ENCODE data around the gene HLA-DMA. TPM values are rescaled to one million over a fixed set of nuclear protein-coding genes. Genes with fewer than 3 reads are reported as not detected.

Gene HLA-DMA
- total and polyA plus RNA-seq, 9 of the 15 experiments (the other 6 are each of a cell fraction or from before 2014, with no cell fraction given): 0.13 to 0.83 (median 0.51) TPM

GRCh38 chr6:32945953-32946352 lies 6.9 kb downstream of the HLA-DMA start:
- no peak overlapping the region for H3K9ac ChIP-seq (ENCODE audit: insufficient read depth in 1 of 2, low read depth in 2 of 2, low read length in 2 of 2)
- in situ Hi-C loops (cut with MboI): no loop called here

More at GRCh38 chr6:32945953-32946352, 6.9 kb downstream of the HLA-DMA start:
- no peaks in the 10 kb centered on the region for H3K4me1 ChIP-seq (replicated peaks in 1 of 2; ENCODE audit: control insufficient read depth in 2 of 2, insufficient read depth in 2 of 2, low read length in 2 of 2)
- no peaks in the 10 kb centered on the region for H3K9me3 ChIP-seq (replicated peaks; ENCODE audit: control insufficient read depth, insufficient read depth, low read depth, low read length)
- intact Hi-C loops (cut with micrococcal nuclease): loop anchor here (5.0 kb wide), 1 partner anchor 59 kb away; no protein-coding TSS in a partner anchor
- ChIA-PET CTCF (ENCODE audit: low intra/inter-chr PET ratio) (no interaction called here), POLR2A (no interaction called here)
- H3K4me2 ChIP-seq (ENCODE audit: insufficient read depth, low read length): no peak overlapping the region
- no peaks in the 10 kb centered on the region for H3K79me2 ChIP-seq (ENCODE audit: control insufficient read depth, insufficient read depth, low read length)
- DNase-seq (ENCODE audit: extremely low read depth in 1 of 4, low spot score in 3 of 4): no peak
- H4K20me1 ChIP-seq (replicated peaks; ENCODE audit: control insufficient read depth, insufficient read depth, low read length): no peaks in the 10 kb centered on the region
- H3K36me3 ChIP-seq (ENCODE audit: control insufficient read depth, insufficient read depth, low read length): no peaks in the 10 kb centered on the region
- BruUV-seq (replicated peaks): no TSS peak
- no peak overlapping the region for H3K27ac ChIP-seq (ENCODE audit: extremely low read depth, low read depth, low read length)
- H3K27me3 ChIP-seq (ENCODE audit: control insufficient read depth in 2 of 2, insufficient read depth in 2 of 2, low read length in 2 of 2): peaks cover 8 to 31% of the 10 kb centered on the region in 2 experiments
- H2AFZ ChIP-seq (ENCODE audit: low read depth, low read length): no peak overlapping the region
- TF ChIP-seq ZNF431 (CRISPR knock-in tag; IDR thresholded peaks at IDR 0.05): no peak
- no peak for TF ChIP-seq ZNF699 (CRISPR knock-in tag; IDR thresholded peaks at IDR 0.05; ENCODE audit: insufficient replicate concordance)
- TF ChIP-seq, protein P1, sequence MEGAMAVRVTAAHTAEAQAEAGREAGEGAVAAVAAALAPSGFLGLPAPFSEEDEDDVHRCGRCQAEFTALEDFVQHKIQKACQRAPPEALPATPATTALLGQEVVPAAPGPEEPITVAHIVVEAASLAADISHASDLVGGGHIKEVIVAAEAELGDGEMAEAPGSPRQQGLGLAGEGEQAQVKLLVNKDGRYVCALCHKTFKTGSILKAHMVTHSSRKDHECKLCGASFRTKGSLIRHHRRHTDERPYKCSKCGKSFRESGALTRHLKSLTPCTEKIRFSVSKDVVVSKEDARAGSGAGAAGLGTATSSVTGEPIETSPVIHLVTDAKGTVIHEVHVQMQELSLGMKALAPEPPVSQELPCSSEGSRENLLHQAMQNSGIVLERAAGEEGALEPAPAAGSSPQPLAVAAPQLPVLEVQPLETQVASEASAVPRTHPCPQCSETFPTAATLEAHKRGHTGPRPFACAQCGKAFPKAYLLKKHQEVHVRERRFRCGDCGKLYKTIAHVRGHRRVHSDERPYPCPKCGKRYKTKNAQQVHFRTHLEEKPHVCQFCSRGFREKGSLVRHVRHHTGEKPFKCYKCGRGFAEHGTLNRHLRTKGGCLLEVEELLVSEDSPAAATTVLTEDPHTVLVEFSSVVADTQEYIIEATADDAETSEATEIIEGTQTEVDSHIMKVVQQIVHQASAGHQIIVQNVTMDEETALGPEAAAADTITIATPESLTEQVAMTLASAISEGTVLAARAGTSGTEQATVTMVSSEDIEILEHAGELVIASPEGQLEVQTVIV (CRISPR knock-in tag; IDR thresholded peaks at IDR 0.05; ENCODE audit: borderline replicate concordance): no peak
- H3K4me3 ChIP-seq: no peak overlapping the region
- no peaks in the 10 kb centered on the region for H3K9me1 ChIP-seq (ENCODE audit: control insufficient read depth, insufficient read depth, low read length)
- no peak for ATAC-seq
- FAIRE-seq: no peak

Data from K562 (cell line).